Measurements from ENCODE around the gene PIGR. TPM values are rescaled to one million over a fixed set of nuclear protein-coding genes. Genes with fewer than 3 reads are reported as not detected.
A peak's percentile ranks its signal among the peaks of the same experiment; 100 is the strongest.
"Not testable (repeated sequence)": the region's sequence is repeated elsewhere in the genome, so short reads cannot be mapped to it uniquely, and the experiment has no call there.

The PIGR gene
- polyA plus RNA-seq, 1 donor, result not detected

DNA sequence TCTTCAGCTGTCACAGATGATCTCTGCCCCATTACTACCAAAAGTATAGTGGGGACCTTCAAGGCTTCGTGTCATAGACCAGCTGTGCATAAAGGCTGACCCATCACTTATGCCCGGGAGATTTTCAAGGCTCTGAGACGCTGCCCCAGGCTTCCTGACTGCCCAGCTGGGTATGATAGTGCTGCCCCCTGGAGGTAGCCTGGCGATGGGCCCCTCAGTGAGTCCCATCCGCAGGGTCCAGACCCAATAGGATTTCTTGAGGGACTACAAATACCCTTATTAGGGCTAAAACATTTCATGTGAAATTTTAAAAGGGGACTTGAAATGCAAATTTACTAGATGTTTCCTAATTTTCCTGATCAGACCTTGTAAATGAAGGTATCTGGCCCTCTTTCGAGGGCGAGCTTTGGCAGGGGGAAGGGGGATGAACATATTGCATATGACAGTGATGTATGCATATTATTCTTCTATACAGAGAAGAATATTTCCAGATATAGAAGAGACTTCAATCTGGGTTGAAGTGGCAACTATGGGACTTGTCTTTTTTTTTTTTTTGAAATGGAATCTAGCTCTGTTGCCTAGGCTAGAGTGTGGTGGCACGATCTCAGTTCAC, 12.8 kb downstream of the PIGR start:
- no peak for DNase-seq (ENCODE audit: low read depth)

DNA sequence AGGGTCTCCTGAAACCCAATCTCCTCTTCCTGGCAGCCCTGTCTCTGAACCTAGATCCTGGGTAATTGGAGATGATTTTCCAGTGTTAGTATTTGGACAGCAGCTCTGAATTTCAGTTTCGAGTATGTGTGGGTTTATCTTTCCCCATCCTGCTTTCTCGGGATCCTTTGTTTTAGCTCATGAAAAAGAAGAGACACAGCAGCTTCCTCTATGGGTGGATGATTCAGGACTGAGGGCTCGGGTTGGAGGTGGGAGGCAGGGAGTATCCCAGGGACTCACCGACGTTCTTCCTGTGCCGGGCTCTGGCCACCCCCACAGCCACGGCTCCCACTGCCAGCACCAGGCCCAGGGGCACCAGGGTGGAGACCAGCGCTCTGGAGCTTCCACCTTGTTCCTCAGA, 14.1 kb downstream of the PIGR start:
- no peak for DNase-seq (ENCODE audit: low read depth)

DNA sequence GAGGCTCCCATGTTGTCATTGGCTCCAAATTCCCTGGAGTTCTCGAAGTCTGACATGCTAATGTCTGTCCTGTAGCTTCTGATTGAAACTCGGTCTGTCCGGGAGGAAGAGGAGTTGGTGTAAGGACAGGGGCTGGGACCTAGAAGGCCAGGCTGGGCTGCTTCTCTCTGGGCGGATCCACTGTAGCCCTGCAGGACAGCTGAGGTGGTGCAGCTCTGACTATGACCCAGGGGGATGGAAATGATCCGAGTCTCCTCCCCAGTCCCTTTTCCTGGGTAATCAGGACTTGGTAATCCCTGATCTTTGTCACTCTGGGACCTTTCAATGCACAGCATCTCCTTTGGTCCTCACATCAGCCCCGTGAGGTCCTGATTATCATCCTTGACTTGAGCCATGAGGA, 14.6 kb downstream of the PIGR start:
- DNase-seq (ENCODE audit: low read depth), result no peak

DNA sequence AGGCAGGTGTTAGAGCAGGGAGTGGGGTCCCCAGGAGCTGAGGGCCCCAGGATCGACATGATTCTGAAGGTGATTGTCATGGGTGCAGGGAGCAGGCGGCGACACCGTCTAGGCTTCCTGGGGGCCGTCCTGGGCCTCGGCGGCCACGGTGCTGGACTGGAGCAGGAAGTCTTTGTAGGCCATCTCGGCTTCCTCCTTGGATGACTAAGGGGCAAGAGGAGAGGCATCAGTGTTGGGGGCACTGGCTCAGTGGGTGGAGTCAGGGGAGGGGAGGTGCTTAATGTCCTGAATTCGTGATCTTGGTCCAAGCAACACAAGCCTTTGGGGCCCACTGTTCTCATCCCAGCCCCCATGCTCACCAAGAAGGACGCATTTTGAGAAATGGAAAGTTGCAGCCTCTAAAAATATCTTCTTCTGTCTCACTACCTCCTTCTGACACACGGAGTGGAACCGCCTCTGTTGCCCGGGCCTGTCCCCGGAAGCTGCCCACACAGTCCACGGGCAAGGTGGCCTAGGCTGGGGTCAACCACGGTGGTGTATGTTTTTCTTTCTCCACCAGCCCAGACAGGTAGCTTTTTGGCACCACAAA, 16.0 kb downstream of the PIGR start:
- DNase-seq (ENCODE audit: low read depth), result no peak

DNA sequence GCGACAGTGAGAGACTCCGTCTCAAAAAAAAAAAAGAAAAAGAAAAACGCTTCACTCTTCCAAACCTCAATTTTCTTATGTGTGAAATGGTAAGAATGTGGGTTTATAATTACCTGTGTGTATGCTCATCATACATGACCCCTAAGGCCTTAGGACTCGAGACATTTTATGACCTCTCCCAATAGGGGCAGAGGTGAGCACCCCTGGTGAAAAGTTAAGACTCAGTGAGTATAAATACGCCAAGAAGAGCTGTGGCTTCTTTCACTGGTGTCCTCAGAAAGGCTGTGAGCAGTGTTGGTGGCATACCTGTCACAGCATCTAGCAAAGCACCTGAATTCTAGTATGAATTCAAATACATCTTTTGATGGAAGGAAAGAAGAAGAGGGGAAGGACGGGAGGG, 16.7 kb downstream of the PIGR start:
- no peak for DNase-seq (ENCODE audit: low read depth)

DNA sequence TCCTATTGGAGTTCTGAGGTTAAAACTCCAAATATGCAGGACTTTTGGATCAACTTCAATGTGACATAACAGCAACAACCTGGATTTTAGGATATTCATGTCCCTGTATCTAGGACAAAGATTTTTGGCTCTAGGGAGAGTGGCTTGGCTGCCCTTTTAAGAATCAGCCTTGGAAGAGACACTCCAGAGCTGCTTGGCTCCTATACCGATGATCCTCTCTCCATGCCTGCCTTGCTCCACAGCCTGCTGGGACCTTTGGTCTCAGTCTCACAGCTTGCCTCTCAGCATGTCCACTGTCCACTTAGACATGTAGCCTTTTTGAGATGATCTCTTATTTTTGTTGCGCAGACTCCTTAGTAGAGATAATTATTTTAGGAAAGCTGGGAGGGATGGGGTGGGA, 20.0 kb downstream of the PIGR start:
- no peak for DNase-seq (ENCODE audit: low read depth)

DNA sequence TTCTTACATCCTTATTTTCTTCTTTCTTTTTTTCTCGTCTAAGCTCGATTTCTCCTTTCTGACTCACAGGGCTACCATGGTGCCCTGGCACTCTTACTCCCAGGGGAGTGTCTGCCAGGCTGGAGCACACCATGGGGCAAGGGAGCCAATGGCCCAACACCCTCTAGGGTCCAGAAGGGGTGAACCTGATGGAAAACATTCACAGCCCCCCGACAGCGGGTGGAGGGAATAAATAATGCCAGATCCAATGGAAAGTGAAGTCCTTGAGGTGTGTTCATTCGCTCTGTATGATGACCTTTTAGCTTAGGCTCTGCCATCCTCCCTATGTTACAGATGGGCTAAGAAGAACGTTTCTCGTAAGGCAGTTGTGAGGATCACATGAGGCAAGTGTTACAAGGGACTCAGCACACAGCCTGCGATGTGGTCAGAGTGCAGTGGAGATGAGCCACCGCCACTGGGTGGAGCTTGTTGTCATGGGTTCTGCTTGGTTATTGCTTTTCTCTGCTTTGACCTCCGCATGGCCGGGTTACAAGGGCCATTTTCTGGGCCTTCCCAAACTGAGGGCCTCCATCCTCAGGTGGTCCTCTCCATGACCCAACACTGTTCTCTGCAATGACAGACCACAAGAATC, 21.0 kb downstream of the PIGR start:
- DNase-seq (ENCODE audit: low read depth), result no peak

DNA sequence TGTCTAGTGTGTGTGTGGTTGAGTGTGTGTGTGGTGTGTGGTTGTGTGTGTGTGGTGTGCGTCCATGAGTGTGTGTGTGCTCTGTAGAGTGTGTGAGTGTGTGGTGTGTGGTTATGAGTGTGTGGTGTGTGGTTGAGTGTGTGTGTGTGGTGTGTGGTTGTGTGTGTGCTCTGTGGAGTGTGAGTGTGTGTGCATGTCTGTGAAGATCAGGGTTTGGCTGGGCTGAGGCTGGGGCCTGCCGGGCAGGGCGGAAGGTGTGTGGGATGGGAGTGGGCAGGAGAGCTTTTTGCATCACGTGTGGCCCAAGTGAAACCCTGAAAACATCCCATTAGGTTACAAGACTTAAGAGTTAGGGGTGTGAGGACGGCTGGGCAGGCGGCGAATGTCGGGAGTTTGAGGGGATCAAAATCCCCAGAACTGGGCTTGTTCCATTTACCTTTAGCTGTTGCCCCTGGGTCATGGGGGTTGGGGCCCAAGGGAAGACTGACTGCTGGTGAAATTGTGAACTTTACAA, 21.6 kb downstream of the PIGR start:
- no peak for DNase-seq (ENCODE audit: low read depth)

DNA sequence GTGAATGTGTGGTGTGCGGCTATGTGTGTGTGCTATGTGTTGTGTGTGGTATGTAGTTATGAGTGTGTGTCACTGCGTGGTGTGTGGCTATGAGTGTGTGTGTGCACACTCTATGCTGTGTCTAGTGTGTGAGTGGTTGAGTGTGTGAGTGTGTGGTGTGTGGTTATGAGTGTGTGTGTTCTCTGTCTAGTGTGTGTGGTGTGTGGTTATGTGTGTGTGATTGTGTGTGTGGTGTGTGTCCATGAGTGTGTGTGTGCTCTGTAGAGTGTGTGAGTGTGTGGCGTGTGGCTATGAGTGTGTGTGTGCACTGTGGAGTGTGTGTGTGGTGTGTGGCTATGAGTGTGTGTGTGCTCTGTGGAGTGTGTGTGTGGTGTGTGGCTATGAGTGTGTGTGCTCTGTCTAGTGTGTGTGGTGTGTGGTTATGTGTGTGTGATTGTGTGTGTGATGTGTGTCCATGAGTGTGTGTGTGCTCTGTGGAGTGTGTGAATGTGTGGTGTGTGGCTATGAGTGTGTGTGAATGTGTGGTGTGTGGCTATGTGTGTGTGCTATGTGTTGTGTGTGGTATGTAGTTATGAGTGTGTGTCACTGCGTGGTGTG, 22.2 kb downstream of the PIGR start:
- DNase-seq (ENCODE audit: low read depth), result not testable (repeated sequence)

DNA sequence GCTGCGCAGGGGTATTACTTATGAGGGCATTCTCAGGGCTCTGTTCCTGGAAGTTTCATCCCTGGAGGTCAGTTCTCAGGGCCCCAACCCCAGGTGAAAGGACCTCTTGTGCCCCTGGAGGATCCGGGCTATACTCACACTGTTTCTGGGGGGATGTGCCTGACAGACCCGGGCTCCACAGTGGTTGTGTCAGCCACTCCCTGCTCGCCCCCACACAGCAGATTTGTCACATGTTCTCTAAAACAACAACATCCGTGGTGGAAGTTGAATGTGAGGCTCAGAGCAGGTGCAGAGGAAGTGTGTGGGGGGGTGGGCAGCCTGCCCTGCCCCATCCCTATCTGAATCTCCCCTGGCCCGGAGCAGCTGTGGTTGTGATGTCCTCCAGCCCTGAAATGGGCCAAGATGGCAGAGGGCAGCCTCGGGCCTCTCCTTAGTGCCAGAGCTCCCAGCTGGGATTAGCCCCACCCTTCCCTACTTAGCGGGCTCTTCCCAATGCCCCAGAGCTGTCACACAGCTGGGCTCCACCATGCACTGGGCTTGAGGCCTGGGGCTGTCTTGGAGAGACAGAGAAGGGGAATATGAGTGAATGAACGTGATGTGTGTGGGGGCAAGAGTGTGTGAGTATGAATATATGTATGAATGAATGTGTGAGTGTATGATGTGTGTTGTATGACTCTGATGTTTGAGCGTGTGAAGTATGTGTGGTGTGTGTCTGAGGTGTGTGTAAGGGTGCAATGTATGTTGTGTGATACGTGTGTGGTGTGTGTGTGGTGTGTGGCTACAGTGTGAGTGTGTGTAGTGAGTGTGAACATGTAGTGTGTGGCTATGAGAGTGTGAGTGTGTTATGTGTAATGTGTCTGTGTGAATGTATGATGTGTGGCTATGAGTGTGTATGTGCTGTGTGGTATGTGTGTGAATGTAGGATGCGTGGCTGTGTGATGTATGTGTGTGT, 23.0 kb downstream of the PIGR start:
- DNase-seq (ENCODE audit: low read depth), result no peak

DNA sequence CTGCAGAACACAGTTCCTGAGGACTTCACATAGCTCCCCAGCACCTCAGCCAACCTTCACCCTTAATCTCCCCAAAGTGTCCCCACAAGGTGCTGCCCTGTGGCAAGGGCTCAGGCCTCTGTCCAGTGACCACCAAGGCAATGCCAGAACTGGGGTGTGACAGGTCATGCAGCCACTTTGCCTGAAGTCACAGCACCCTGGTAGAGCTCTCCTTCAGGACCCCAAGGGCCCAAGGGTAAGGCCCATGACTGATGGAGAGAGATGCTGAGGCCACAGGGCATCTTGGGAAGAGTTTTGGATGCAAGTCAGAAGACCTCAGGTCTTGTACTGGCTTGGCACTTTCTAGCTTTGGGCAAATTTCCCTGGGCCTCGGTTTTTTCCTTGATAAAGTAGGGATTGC, 23.7 kb downstream of the PIGR start:
- no peak for DNase-seq (ENCODE audit: low read depth)

DNA sequence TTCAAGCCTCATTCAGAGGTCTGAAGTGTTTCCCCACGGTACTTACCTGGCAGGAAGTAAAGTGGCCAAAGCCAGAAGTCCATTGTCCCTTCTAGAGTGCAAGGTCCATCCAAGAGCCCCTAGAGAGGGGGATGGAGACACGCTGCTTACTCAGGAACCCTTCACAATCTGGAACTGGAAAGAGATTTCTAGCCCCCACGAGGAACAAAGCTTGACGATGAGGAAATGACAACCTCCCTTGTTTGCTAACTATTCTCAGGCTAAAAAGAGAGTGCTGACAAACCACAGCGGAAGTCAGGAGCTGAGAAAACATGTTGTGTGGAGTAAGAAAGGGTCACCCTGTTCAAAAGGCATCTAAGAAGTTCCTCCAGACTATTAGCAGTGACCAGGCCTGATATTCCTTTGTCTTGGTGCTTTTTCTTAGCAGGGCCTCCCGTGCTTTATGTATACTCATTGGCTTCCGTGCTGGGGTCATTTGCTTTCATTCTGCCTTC, 24.4 kb downstream of the PIGR start, which contains the start of gene FCMR:
Gene FCMR (minus strand): TSS at position 170 of the 494 bp plus-strand sequence. CDS start 87 bp downstream, at position 83.
- DNase-seq (ENCODE audit: low read depth), result no peak

DNA sequence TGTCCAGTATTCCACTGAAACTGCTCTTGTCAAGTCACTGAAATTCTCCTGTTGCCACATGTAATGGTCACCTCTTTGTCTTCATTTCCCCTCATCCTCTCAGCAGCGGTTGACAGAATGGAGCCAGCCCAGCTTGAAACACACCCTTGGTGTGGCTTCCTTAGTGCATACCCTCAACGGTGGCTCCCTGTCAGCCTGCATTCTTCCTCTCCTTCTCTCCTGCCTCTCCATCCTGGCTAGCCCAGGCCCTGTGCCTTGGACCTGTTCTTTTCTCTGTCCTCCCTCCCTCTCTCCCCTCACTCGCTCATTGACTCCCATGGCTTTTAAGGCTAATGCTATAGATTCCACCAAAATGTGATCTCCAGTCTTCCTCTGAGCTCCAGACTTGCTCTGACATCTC, 28.2 kb downstream of the PIGR start:
- DNase-seq (ENCODE audit: low read depth), result no peak

DNA sequence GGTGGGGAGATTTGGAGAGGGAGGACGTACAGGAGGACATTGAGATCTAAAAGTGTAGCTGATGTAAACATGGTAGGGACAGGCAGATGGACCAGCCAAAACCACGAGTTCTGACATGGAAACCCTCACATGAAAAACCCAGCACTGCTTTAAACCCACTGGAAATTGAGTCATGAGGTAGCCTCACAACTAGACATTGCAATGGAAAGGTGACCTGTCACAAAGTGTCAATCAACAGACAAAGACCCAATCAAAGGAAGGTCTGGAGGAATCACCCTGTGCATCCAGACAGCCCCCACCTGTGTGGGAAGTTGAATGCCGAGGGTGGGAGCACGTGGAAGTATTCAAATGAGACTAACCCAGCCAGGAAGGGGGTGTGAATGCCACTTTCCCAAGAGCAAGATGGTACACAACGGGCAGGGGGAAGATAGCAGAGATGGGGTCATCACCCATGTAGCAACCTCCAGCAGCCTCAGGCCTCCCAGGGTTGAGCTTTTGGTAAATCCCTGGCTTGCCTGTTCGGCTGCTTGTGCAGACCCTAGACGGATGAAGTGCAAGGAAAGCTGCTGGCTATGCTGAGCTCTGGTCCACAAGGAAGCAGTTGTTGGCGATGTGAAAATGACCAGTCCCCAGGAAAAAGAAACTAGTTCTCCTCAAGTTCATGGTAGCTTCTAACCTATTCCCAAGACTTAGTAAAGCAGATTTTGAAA, 30.1 kb downstream of the PIGR start:
- no peak for DNase-seq (ENCODE audit: low read depth)

DNA sequence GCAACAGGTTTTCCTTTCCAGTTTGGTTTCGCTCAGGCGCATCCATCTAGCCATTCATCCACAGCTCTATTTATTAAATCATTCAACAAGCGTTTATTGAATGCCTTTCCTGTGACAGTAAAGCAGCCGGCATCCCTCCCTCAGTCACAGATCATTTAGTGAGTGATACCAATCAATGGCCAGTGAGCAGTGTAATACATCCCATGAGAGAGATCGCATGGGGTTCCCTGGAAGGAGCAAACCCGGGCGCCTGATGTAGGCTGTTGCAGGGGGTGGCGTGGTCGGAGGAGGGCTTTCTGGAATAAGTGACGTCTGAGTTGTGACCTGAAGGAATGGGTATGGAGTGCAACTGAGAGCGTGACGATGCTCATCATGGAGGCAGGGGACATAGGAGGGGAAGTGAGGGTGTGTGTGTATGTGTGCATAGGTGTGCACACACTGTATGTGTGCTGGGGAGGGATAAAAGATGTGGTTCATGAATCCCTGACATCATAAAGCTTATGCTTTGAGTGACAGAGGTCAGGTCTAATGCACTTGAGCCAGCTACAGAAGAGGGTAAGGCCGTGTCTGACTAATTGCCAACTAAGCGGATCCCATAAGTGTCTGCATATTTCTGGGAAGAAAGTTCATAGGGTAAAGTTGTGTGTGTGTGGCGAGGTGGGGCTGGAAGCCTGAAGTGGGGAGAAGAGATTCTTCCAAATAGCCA, 31.1 kb downstream of the PIGR start:
- DNase-seq (ENCODE audit: low read depth), result no peak

DNA sequence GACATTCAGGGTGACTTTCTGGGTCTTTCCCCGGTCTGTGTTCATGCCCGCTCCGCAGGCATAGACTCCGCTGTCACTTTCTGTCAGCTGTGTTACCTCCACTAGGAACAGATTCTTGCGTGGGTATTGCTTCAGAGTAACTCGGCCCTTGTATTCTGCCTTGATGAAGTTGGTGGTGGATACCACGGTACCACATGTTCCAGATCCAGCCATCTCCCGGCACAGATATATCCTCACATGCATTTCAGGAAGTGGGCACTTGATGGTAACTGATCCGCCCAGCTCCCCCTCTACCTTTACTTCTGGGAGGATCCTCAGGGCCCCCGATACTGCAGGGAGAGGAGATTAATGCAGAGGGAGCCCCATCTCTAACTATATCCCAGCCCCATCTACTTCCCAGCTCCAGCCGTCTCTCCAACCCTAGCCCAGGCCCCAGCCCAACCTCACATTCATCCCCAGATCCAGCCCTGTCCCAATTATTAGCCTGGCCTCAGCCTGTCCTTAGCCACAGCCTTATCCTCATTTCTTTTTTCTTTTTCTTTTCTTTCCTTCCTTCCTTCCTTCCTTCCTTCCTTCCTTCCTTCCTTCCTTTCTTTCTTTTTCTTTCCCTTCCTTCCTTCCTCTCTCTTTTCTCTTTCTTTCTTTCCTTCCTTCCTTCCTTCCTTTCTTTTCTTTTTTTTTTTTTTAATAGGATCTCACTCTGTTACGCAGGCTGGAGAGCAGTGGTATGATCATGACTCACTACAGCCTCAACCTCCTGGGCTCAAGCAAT, 32.3 kb downstream of the PIGR start:
- DNase-seq (ENCODE audit: low read depth), result no peak

DNA sequence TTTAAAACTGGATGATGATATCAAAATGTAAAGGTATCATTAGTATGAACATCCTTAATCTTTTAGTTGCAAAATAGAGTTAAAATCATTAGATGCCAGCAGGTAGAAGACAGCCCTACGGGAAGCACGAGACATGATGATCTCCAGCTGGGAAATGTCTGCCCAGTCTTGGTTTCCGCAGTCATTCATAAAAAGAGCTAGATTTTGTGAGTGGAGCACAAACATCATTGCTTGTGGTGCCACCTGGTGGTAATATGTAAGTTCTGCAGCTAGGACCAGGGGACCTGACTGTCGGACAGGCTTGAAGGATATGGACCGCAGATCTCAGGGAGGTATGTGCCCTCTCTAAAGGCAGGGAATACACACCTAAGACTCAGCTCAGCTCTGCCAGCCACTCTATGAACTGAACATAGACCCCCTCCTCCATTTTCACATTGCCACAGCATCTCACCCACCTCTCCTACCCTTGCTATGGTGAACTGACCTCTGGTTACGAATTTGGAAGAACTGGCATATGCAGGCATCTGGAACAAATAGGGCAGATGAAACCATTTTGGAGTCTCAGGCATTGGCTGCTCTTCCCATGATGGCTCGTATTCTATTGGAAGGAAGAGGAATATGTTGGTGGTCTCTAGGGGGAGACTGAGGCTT, 33.7 kb downstream of the PIGR start:
- DNase-seq (ENCODE audit: low read depth), result peak; percentile 77

DNA sequence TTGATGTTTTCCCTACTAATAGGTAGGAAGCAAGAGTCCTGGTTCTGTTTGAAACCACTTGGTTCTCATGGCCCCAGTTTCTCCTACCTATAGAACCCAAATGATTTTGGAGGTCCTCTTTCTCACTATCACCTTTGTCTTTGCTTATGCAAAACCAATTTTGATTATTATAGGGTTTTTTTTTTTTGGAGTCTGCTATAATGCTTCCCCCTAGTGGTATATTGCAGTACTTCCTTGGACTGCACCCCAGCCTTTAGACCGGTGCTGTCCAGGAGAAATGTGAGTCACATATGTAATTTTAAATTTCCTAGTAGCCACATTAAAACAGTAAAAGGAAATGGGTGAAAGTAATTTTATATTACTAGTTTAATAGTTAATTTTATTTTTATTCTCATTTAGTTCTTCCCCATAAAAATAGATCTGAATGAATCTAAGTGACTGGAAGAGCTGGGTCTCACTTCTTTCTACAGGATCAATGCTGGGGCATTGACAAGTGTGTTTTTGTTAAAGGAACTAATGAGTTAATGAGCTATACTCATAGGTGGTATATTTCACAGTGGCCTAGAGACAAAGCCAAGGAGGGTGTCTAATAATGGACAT, 35.1 kb downstream of the PIGR start:
- no peak for DNase-seq (ENCODE audit: low read depth)

Measured in forelimb muscle (tissue), 1 donor.